ENCODE results near the gene GPR143. TPM values are rescaled to one million over a fixed set of nuclear protein-coding genes. Genes with fewer than 3 reads are reported as not detected.

The GPR143 gene
- polyA plus RNA-seq, 2 of the 4 experiments (the other 2 are of a cell fraction) = not detected

- 45% methylated on average over 7 of the region's 7 CpGs for WGBS (ENCODE audit: missing lambda C conversion rate)
- Histone ChIP-seq H3K4me2 (no peak overlapping the region), H3K4me1 (no peaks in the 10 kb centered on the region), H3K27ac (no peak overlapping the region), H3K9me3 (peaks cover 5% of the 10 kb centered on the region; the same call in 1 of the 3 replicates), H3K4me3 (no peak overlapping the region)
- ChIA-PET CTCF (interaction anchor here (0.8 to 1.0 kb wide), 2 partner anchors 563 to 937 kb away, joined by 3 read pairs; no protein-coding TSS in a partner anchor), POLR2A (no interaction called here)
- TF ChIP-seq ZFP36 (IDR thresholded peaks at IDR 0.05; ENCODE audit: borderline replicate concordance, partially characterized antibody) = no peak
- TF ChIP-seq POLR2A (IDR thresholded peaks at IDR 0.05; ENCODE audit: low read length) = no peak
- TF ChIP-seq CTCF (IDR thresholded peaks at IDR 0.05) = no peak
- TF ChIP-seq E2F6 (IDR thresholded peaks at IDR 0.05; ENCODE audit: borderline replicate concordance, low read depth) = no peak
- no peak for TF ChIP-seq KDM5A (IDR thresholded peaks at IDR 0.05)
- TF ChIP-seq BCL3 (IDR thresholded peaks at IDR 0.05) = no peak
- TF ChIP-seq CHD4 (IDR thresholded peaks at IDR 0.05; ENCODE audit: borderline replicate concordance) = no peak
- TF ChIP-seq CBX2 (IDR thresholded peaks at IDR 0.05; ENCODE audit: borderline replicate concordance, low read depth) = no peak
- no peak for TF ChIP-seq CBX8 (IDR thresholded peaks at IDR 0.05)
- TF ChIP-seq ZSCAN20 (CRISPR knock-in tag; IDR thresholded peaks at IDR 0.05) = no peak
- TF ChIP-seq MAZ (IDR thresholded peaks at IDR 0.05; ENCODE audit: borderline replicate concordance, low read depth, low read length) = no peak
- TF ChIP-seq PHF8 (IDR thresholded peaks at IDR 0.05; ENCODE audit: borderline replicate concordance, low read depth) = no peak
- TF ChIP-seq HES2 (IDR thresholded peaks at IDR 0.05) = no peak
- no peak for TF ChIP-seq REST (IDR thresholded peaks at IDR 0.05)
- TF ChIP-seq RFX5 (IDR thresholded peaks at IDR 0.05) = no peak
- FAIRE-seq = no peak
- no peak for DNase-seq (ENCODE audit: low read depth in 1 of 2, low spot score in 1 of 2)
- no peak for ATAC-seq
These were observed 16.3 kb upstream of the GPR143 start for GRCh38 chrX:9781941-9782340.

- TF ChIP-seq MYC (IDR thresholded peaks at IDR 0.05; ENCODE audit: borderline replicate concordance, low read length) (no peak), MAZ (IDR thresholded peaks at IDR 0.05; ENCODE audit: borderline replicate concordance, low read depth, low read length) (no peak), BCL3 (IDR thresholded peaks at IDR 0.05) (no peak), MAX (IDR thresholded peaks at IDR 0.05) (no peak), PBX3 (IDR thresholded peaks at IDR 0.05) (no peak), REST (IDR thresholded peaks at IDR 0.05) (no peak), SREBF2 (IDR thresholded peaks at IDR 0.05) (no peak), E2F6 (IDR thresholded peaks at IDR 0.05; ENCODE audit: borderline replicate concordance, low read depth) (no peak)
- Histone ChIP-seq H3K4me2 (no peak overlapping the region), H3K4me1 (no peaks in the 10 kb centered on the region), H3K9me3 (no peaks in the 10 kb centered on the region), H3K4me3 (no peak overlapping the region), H3K27ac (no peak overlapping the region)
- ATAC-seq (no peak), FAIRE-seq (no peak), DNase-seq (ENCODE audit: low read depth in 1 of 2, low spot score in 1 of 2) (no peak)
- ChIA-PET CTCF (interaction anchor here (2.1 kb wide), 1 partner anchor 14 kb away, joined by 4 read pairs; no protein-coding TSS in a partner anchor), POLR2A (no interaction called here)
- WGBS (ENCODE audit: missing lambda C conversion rate) = 57% methylated on average over 4 of the region's 8 CpGs
These were observed 10.3 kb upstream of the GPR143 start for GRCh38 chrX:9775930-9776329.
